Trophoblast cell (in vitro differentiated cells and primary cell): ENCODE data around the gene TOX2.

ENCODE experiments used
- DNase-seq, 2 donors: peaks; one replicate each; pipeline ENCODE4 v3.0.0-alpha.2; 2016
- H2AFZ ChIP-seq: 2 replicates; pipeline ENCODE4 v1.6.1; 2013; ENCODE audit warnings: low read length, moderate library complexity, mild to moderate bottlenecking; ENCODE audit not compliant: insufficient read depth, poor library complexity
- H2AK5ac ChIP-seq: 2 replicates; pipeline ENCODE4 v1.6.1; 2013; ENCODE audit warnings: mild to moderate bottlenecking, low read length
- H2BK120ac ChIP-seq: 2 replicates; pipeline ENCODE4 v1.6.1; 2013; ENCODE audit warnings: low read length, mild to moderate bottlenecking, moderate library complexity; ENCODE audit not compliant: insufficient read depth, poor library complexity
- H2BK12ac ChIP-seq: 2 replicates; pipeline ENCODE4 v1.6.1; 2013; ENCODE audit warnings: mild to moderate bottlenecking, low read length, moderate library complexity
- H2BK5ac ChIP-seq: 2 replicates; pipeline ENCODE4 v1.6.1; 2013; ENCODE audit warnings: low read length, low read depth, moderate library complexity, mild to moderate bottlenecking; ENCODE audit not compliant: poor library complexity
- H3K14ac ChIP-seq: 2 replicates; pipeline ENCODE4 v1.6.1; 2013; ENCODE audit warnings: mild to moderate bottlenecking, low read length
- H3K18ac ChIP-seq: 2 replicates; pipeline ENCODE4 v1.6.1; 2013; ENCODE audit warnings: mild to moderate bottlenecking, low read length
- H3K23ac ChIP-seq: 2 replicates; pipeline ENCODE4 v1.6.1; 2013; ENCODE audit warnings: low read length
- H3K27ac ChIP-seq: 2 replicates; pipeline ENCODE4 v1.5.1; 2013; ENCODE audit warnings: low read depth, mild to moderate bottlenecking, inconsistent platforms, low read length, moderate library complexity
- H3K27me3 ChIP-seq: 2 replicates; pipeline ENCODE4 v1.6.1; 2013; ENCODE audit warnings: inconsistent platforms, mild to moderate bottlenecking, low read length, moderate library complexity; ENCODE audit not compliant: insufficient read depth
- H3K36me3 ChIP-seq, 2 experiments: 1 replicate in 1 of 2; 2 replicates in 1 of 2; pipeline ENCODE4 v1.6.1; 2013; ENCODE audit warnings: low read length in 2 of 2, mild to moderate bottlenecking in 2 of 2, moderate library complexity in 1 of 2; ENCODE audit not compliant: insufficient read depth in 2 of 2, control insufficient read depth in 1 of 2
- H3K4ac ChIP-seq: 2 replicates; pipeline ENCODE4 v1.6.1; 2013; ENCODE audit warnings: low read depth, mild to moderate bottlenecking, low read length, moderate library complexity
- H3K4me1 ChIP-seq, 2 experiments: 1 replicate in 1 of 2; 2 replicates in 1 of 2; pipeline ENCODE4 v1.6.1; 2013; ENCODE audit warnings: low read length in 2 of 2, mild to moderate bottlenecking in 2 of 2, moderate library complexity in 1 of 2; ENCODE audit not compliant: insufficient read depth in 2 of 2, control insufficient read depth in 1 of 2
- H3K4me2 ChIP-seq: 2 replicates; pipeline ENCODE4 v1.6.1; 2013; ENCODE audit warnings: inconsistent platforms, mild to moderate bottlenecking, low read length, moderate library complexity
- H3K4me3 ChIP-seq: 2 replicates; pipeline ENCODE4 v1.5.1; 2013; ENCODE audit warnings: mild to moderate bottlenecking, low read depth, low read length, inconsistent platforms
- H3K79me1 ChIP-seq: one replicate; pipeline ENCODE4 v1.6.1; 2013; ENCODE audit warnings: low read length
- H3K79me2 ChIP-seq: 2 replicates; pipeline ENCODE4 v1.6.1; 2013; ENCODE audit warnings: low read length, mild to moderate bottlenecking; ENCODE audit not compliant: control insufficient read depth, insufficient read depth, poor library complexity
- H3K9ac ChIP-seq: 2 replicates; pipeline ENCODE4 v1.6.1; 2013; ENCODE audit warnings: mild to moderate bottlenecking, low read length
- H3K9me3 ChIP-seq: 2 replicates; pipeline ENCODE4 v1.6.1; 2013; ENCODE audit warnings: low read depth, mild to moderate bottlenecking, control low read depth, inconsistent platforms, low read length; ENCODE audit not compliant: insufficient read depth
- H4K12ac ChIP-seq: 2 replicates; pipeline ENCODE4 v1.6.1; 2013; ENCODE audit warnings: low read depth, mild to moderate bottlenecking, low read length, moderate library complexity
- H4K8ac ChIP-seq: 2 replicates; pipeline ENCODE4 v1.6.1; 2013; ENCODE audit warnings: low read depth, mild to moderate bottlenecking, low read length, moderate library complexity
- H4K91ac ChIP-seq: one replicate; pipeline ENCODE4 v1.6.1; 2013; ENCODE audit warnings: low read depth, mild to moderate bottlenecking, low read length, moderate library complexity
- WGBS: extraction: QIAGEN DNeasy Blood & Tissue Kit; methylation state at CpG from one replicate; pipeline ENCODE4 v1.1.7; 2013; ENCODE audit warnings: missing lambda C conversion rate; ENCODE audit not compliant: insufficient read length, insufficient coverage; ENCODE audit errors: extremely low coverage; 5-methylcytosine and 5-hydroxymethylcytosine counted together

Gene TOX2

DNA sequence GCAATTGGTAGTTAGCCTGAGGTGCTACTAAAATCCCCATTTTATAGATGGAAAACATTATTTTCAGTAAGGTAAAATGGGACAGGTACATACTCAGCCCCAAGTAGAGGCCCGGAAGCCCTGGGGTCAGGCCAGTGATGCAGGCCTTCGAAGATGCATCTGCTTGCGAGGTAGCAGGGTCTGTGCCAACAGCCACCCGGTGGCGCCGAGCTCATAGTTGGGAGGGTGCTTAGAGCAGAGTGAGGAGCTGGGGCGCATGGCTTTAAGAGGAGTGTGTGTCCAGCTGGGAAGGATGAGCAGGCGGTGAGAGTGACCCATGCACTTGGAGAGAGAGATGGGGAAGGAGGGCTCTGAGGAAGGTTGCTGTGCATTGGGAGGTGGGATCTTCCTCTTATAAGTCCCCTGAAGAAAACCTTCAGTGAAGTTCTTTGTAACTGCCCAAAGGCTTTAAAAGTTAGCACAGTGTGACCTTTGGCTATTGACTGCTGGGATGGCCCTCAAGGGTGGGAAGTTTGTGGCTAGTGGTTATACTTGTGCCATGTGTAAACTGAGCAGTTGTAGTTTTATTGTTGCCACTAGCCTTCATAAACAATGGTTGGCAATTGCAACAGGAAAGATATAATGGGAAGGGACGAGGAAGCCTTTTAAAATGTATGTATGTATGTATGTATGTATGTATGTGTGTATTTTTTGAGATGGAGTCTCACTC lies 71.1 kb downstream of the TOX2 start:
- H3K18ac ChIP-seq = no peak overlapping the region
- H3K4me3 ChIP-seq = no peak overlapping the region
- H3K79me1 ChIP-seq = no peaks in the 10 kb centered on the region
- peaks cover 3% of the 10 kb centered on the region for H3K9me3 ChIP-seq
- no peak overlapping the region for H2AFZ ChIP-seq
- no peaks in the 10 kb centered on the region for H3K4me1 ChIP-seq
- H3K4ac ChIP-seq = no peak overlapping the region
- no peak for DNase-seq
- H2BK120ac ChIP-seq = no peak overlapping the region
- no peak overlapping the region for H2AK5ac ChIP-seq
- H2BK12ac ChIP-seq = no peak overlapping the region
- no peaks in the 10 kb centered on the region for H3K27me3 ChIP-seq
- no peak overlapping the region for H2BK5ac ChIP-seq
- no peak overlapping the region for H3K14ac ChIP-seq
- no peak overlapping the region for H3K27ac ChIP-seq
- no peak overlapping the region for H3K23ac ChIP-seq
- H4K12ac ChIP-seq = no peak overlapping the region
- no CpG with 5 or more reads among the region's 9 CpGs for WGBS
- H4K91ac ChIP-seq = no peak overlapping the region
- H3K79me2 ChIP-seq = no peaks in the 10 kb centered on the region
- no peak overlapping the region for H3K9ac ChIP-seq
- H3K4me2 ChIP-seq = no peak overlapping the region
- H4K8ac ChIP-seq = no peak overlapping the region
- no peaks in the 10 kb centered on the region for H3K36me3 ChIP-seq

- no peak overlapping the region for H2AK5ac ChIP-seq
- no peaks in the 10 kb centered on the region for H3K79me2 ChIP-seq
- H2BK12ac ChIP-seq = no peak overlapping the region
- no peak overlapping the region for H4K12ac ChIP-seq
- no peak overlapping the region for H3K18ac ChIP-seq
- no peak overlapping the region for H3K23ac ChIP-seq
- H2AFZ ChIP-seq = no peak overlapping the region
- no peak overlapping the region for H3K4me3 ChIP-seq
- H4K91ac ChIP-seq = no peak overlapping the region
- H2BK5ac ChIP-seq = no peak overlapping the region
- H3K4me2 ChIP-seq = no peak overlapping the region
- no peak overlapping the region for H3K4ac ChIP-seq
- DNase-seq = no peak
- H3K79me1 ChIP-seq = no peaks in the 10 kb centered on the region
- H3K14ac ChIP-seq = no peak overlapping the region
- no peak overlapping the region for H3K27ac ChIP-seq
- H2BK120ac ChIP-seq = no peak overlapping the region
- H4K8ac ChIP-seq = no peak overlapping the region
- H3K9ac ChIP-seq = no peak overlapping the region
- H3K9me3 ChIP-seq = peaks cover 3% of the 10 kb centered on the region
- no CpG with 5 or more reads among the region's 1 CpG for WGBS
- no peaks in the 10 kb centered on the region for H3K36me3 ChIP-seq
- no peaks in the 10 kb centered on the region for H3K27me3 ChIP-seq
- H3K4me1 ChIP-seq = no peaks in the 10 kb centered on the region
Observed at GRCh38 chr20:43987018-43987417, 72.4 kb downstream of the TOX2 start.

- H3K79me1 ChIP-seq = no peaks in the 10 kb centered on the region
- no peaks in the 10 kb centered on the region for H3K79me2 ChIP-seq
- H2BK12ac ChIP-seq = no peak overlapping the region
- no peak overlapping the region for H4K8ac ChIP-seq
- H3K23ac ChIP-seq = no peak overlapping the region
- H3K4me2 ChIP-seq = no peak overlapping the region
- no peak overlapping the region for H3K4me3 ChIP-seq
- H3K9ac ChIP-seq = no peak overlapping the region
- no peak overlapping the region for H2BK120ac ChIP-seq
- H2AFZ ChIP-seq = no peak overlapping the region
- H3K14ac ChIP-seq = no peak overlapping the region
- WGBS = no CpG with 5 or more reads among the region's 4 CpGs
- no peak overlapping the region for H2BK5ac ChIP-seq
- H3K36me3 ChIP-seq = no peaks in the 10 kb centered on the region
- no peak overlapping the region for H3K4ac ChIP-seq
- peaks cover 3% of the 10 kb centered on the region for H3K9me3 ChIP-seq
- H4K91ac ChIP-seq = no peak overlapping the region
- no peak overlapping the region for H3K18ac ChIP-seq
- no peaks in the 10 kb centered on the region for H3K4me1 ChIP-seq
- no peak overlapping the region for H3K27ac ChIP-seq
- no peak for DNase-seq
- no peak overlapping the region for H2AK5ac ChIP-seq
- no peak overlapping the region for H4K12ac ChIP-seq
- no peaks in the 10 kb centered on the region for H3K27me3 ChIP-seq
Observed at GRCh38 chr20:43987531-43987930, 72.9 kb downstream of the TOX2 start.

- Histone ChIP-seq H3K36me3 (no peaks in the 10 kb centered on the region), H3K4me1 (no peaks in the 10 kb centered on the region), H2AFZ (no peak overlapping the region), H3K4me3 (no peak overlapping the region), H3K9ac (no peak overlapping the region), H3K18ac (no peak overlapping the region), H3K4ac (no peak overlapping the region), H3K79me2 (no peaks in the 10 kb centered on the region), H4K12ac (no peak overlapping the region), H3K14ac (no peak overlapping the region), H4K91ac (no peak overlapping the region), H3K9me3 (no peaks in the 10 kb centered on the region), H2BK12ac (no peak overlapping the region), H4K8ac (no peak overlapping the region), H2AK5ac (no peak overlapping the region), H3K23ac (no peak overlapping the region), H2BK5ac (no peak overlapping the region), H3K79me1 (no peaks in the 10 kb centered on the region), H3K27ac (no peak overlapping the region), H3K27me3 (no peaks in the 10 kb centered on the region), H3K4me2 (no peak overlapping the region), H2BK120ac (no peak overlapping the region)
- DNase-seq = no peak
- no CpG with 5 or more reads among the region's 2 CpGs for WGBS
Observed at GRCh38 chr20:43988451-43988850, 73.8 kb downstream of the TOX2 start.
